Vagina (tissue), 2 donors: ENCODE data around the gene CSTA. TPM values are rescaled to one million over a fixed set of nuclear protein-coding genes. Genes with fewer than 3 reads are reported as not detected.

ENCODE experiments used
- DNase-seq, 2 donors: peaks; one replicate each; pipeline ENCODE4 v3.0.0-alpha.2; 2017; ENCODE audit errors: extremely low spot score in 2 of 2
- H3K27ac ChIP-seq: fragments of 200-600 bp; sonication (generic); one replicate; pipeline ENCODE4 v1.5.1; 2019
- H3K27me3 ChIP-seq: fragments of 200-600 bp; sonication (generic); one replicate; pipeline ENCODE4 v1.5.1; 2019
- H3K36me3 ChIP-seq, 2 donors: fragments of 200-600 bp; sonication (generic); one replicate each; pipeline ENCODE4 v1.5.1; 2017 to 2019
- H3K4me1 ChIP-seq: fragments of 200-600 bp; sonication (generic); one replicate; pipeline ENCODE4 v1.5.1; 2019
- H3K4me3 ChIP-seq, 2 donors: fragments of 200-600 bp; sonication (generic); 1 replicate in 1 of 2; 2 replicates in 1 of 2; pipeline ENCODE4 v1.5.1; 2016 to 2019
- H3K9me3 ChIP-seq: fragments of 200-600 bp; sonication (generic); one replicate; pipeline ENCODE4 v1.5.1; 2019
- POLR2A ChIP-seq, 2 donors: fragments of 450-650 bp; IDR thresholded peaks; one replicate each; pipeline ENCODE4 v1.6.1; 2017; ENCODE audit warnings: antibody characterized with exemption in 2 of 2, mild to moderate bottlenecking in 2 of 2, moderate library complexity in 2 of 2
- POLR2AphosphoS5 ChIP-seq, 2 donors: sonication (generic); formaldehyde crosslinking; IDR thresholded peaks; one replicate each; pipeline ENCODE4 v1.9.0; 2017; ENCODE audit warnings: antibody characterized with exemption in 2 of 2, mild to moderate bottlenecking in 2 of 2, low read depth in 1 of 2; ENCODE audit not compliant: insufficient read depth in 1 of 2
- intact Hi-C: fragments of 100-400 bp; cut with DNase I; formaldehyde crosslinking; loops from one replicate; pipeline ENCODE4 v1.15.1; 2023
- total RNA-seq: library from RNA; depleted of rRNA; stranded (reverse); fragments of >200 nt; gene quantifications from one replicate; pipeline ENCODE4 v1.2.3, GENCODE V29; 2016
- TF ChIP-seq, protein P1 (sequence below), 3 experiments: fragments of 450-650 bp in 2 of 3; fragments of 200-600 bp in 1 of 3; sonication (generic) in 1 of 3; IDR thresholded peaks; one replicate each; pipeline ENCODE4 v1.5.1; 2017 to 2019; ENCODE audit warnings: antibody characterized with exemption in 3 of 3, mild to moderate bottlenecking in 2 of 3, moderate library complexity in 2 of 3

The CSTA gene
- total RNA-seq, 1 donor from 2014 or later = 95.5 TPM

DNA sequence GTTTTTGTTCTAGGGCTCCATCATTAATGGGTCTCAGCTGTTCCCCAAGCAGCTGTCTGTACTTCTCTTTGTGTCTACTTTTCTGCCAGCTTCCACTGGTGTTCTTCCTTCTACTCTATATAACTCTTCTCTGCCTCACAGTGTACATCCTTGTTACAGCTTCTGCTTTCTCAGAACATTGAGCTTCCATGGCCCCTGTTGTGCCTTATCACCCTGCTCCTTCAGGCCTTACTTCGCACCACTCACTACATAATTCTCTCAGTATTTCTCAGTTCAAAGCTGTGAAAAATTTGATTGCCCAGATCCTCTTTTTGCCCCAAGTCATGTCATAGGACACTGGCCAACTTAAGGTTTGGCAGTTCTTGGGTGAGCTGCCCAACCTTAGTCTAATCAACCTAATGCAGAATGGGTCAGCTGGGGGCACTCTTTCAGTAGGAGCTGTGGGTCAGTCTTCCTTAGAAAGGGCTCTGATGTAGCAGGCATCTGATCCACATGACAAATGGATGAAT lies 28.9 kb downstream of the CSTA start:
- no peak for DNase-seq
- Histone ChIP-seq H3K27ac (no peak overlapping the region), H3K4me3 (no peak overlapping the region), H3K4me1 (no peaks in the 10 kb centered on the region), H3K36me3 (peaks cover 0 to 7% of the 10 kb centered on the region in 2 donors), H3K27me3 (no peaks in the 10 kb centered on the region), H3K9me3 (no peaks in the 10 kb centered on the region)
- TF ChIP-seq, protein P1, sequence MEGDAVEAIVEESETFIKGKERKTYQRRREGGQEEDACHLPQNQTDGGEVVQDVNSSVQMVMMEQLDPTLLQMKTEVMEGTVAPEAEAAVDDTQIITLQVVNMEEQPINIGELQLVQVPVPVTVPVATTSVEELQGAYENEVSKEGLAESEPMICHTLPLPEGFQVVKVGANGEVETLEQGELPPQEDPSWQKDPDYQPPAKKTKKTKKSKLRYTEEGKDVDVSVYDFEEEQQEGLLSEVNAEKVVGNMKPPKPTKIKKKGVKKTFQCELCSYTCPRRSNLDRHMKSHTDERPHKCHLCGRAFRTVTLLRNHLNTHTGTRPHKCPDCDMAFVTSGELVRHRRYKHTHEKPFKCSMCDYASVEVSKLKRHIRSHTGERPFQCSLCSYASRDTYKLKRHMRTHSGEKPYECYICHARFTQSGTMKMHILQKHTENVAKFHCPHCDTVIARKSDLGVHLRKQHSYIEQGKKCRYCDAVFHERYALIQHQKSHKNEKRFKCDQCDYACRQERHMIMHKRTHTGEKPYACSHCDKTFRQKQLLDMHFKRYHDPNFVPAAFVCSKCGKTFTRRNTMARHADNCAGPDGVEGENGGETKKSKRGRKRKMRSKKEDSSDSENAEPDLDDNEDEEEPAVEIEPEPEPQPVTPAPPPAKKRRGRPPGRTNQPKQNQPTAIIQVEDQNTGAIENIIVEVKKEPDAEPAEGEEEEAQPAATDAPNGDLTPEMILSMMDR (IDR thresholded peaks at IDR 0.05) = no peak
- no peak for TF ChIP-seq POLR2AphosphoS5 (IDR thresholded peaks at IDR 0.05; ENCODE audit: insufficient read depth in 1 of 2, low read depth in 1 of 2)
- TF ChIP-seq POLR2A (IDR thresholded peaks at IDR 0.05) = no peak
- intact Hi-C loops = no loop called here

DNA sequence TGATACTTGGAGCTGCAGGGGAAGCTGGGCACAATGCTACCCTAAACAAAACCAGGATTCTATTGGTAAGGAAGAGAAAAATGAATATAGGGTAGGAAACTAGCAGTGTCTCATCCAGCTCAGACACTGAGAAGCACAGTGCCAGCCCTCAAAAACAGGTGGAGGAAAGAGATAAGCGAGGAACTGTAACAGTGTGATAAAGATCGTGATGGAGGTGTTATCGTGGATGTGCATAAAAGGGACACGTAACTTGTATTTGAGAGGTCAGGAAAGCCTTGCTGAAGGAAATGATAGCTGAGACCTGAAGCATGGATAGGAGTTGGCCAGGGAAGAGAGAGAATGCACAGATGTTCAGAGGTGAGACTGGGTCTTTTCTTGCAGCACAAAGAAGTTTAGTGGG lies 30.6 kb downstream of the CSTA start:
- intact Hi-C loops = no loop called here
- no peaks in the 10 kb centered on the region for H3K27me3 ChIP-seq
- no peak overlapping the region for H3K4me3 ChIP-seq
- no peak overlapping the region for H3K27ac ChIP-seq
- H3K4me1 ChIP-seq = no peaks in the 10 kb centered on the region
- no peak for DNase-seq
- H3K36me3 ChIP-seq = peaks cover 0 to 9% of the 10 kb centered on the region in 2 donors
- no peaks in the 10 kb centered on the region for H3K9me3 ChIP-seq
- TF ChIP-seq, protein P1 (IDR thresholded peaks at IDR 0.05) = no peak
- no peak for TF ChIP-seq POLR2AphosphoS5 (IDR thresholded peaks at IDR 0.05; ENCODE audit: insufficient read depth in 1 of 2, low read depth in 1 of 2)
- TF ChIP-seq POLR2A (IDR thresholded peaks at IDR 0.05) = no peak

- H3K9me3 ChIP-seq = no peaks in the 10 kb centered on the region
- H3K4me3 ChIP-seq = no peak overlapping the region
- TF ChIP-seq, protein P1 (IDR thresholded peaks at IDR 0.05) = no peak
- TF ChIP-seq POLR2AphosphoS5 (IDR thresholded peaks at IDR 0.05; ENCODE audit: insufficient read depth in 1 of 2, low read depth in 1 of 2) (no peak), POLR2A (IDR thresholded peaks at IDR 0.05) (no peak)
- no peaks in the 10 kb centered on the region for H3K27me3 ChIP-seq
- intact Hi-C loops = no loop called here
- DNase-seq = no peak
- H3K36me3 ChIP-seq = peaks cover 0 to 9% of the 10 kb centered on the region in 2 donors
- no peak overlapping the region for H3K27ac ChIP-seq
- no peaks in the 10 kb centered on the region for H3K4me1 ChIP-seq
Observed at GRCh38 chr3:122356402-122356801, 31.4 kb downstream of the CSTA start.

- no peak for DNase-seq
- TF ChIP-seq, protein P1 (IDR thresholded peaks at IDR 0.05) = no peak
- TF ChIP-seq POLR2A (IDR thresholded peaks at IDR 0.05) (no peak), POLR2AphosphoS5 (IDR thresholded peaks at IDR 0.05; ENCODE audit: insufficient read depth in 1 of 2, low read depth in 1 of 2) (no peak)
- intact Hi-C loops = no loop called here
- no peaks in the 10 kb centered on the region for H3K9me3 ChIP-seq
- H3K36me3 ChIP-seq = peaks cover 0 to 9% of the 10 kb centered on the region in 2 donors
- H3K4me1 ChIP-seq = no peaks in the 10 kb centered on the region
- H3K4me3 ChIP-seq = no peak overlapping the region
- H3K27me3 ChIP-seq = no peaks in the 10 kb centered on the region
- no peak overlapping the region for H3K27ac ChIP-seq
Observed at GRCh38 chr3:122357828-122358702, 33.0 kb downstream of the CSTA start.

DNA sequence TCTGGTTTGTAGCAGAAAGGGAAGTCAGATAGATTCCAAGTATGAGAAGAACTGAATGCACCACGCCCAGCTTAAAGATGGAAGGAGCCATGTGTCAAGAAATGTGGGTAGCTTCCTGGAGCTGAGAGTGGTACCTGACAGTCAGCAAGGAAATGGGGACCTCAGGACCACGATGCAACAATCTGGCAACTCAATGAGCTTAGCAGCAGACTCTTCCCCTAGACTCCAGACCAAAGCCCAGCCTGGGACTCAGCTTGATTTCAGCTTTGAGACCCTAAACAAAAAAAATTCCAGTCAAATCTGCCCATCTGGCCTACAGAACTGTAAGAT lies 33.6 kb downstream of the CSTA start:
- TF ChIP-seq POLR2AphosphoS5 (IDR thresholded peaks at IDR 0.05; ENCODE audit: insufficient read depth in 1 of 2, low read depth in 1 of 2) (no peak), POLR2A (IDR thresholded peaks at IDR 0.05) (no peak)
- TF ChIP-seq, protein P1 (IDR thresholded peaks at IDR 0.05) = no peak
- Histone ChIP-seq H3K27ac (no peak overlapping the region), H3K4me3 (no peak overlapping the region), H3K27me3 (no peaks in the 10 kb centered on the region), H3K36me3 (peaks cover 0 to 9% of the 10 kb centered on the region in 2 donors), H3K9me3 (no peaks in the 10 kb centered on the region), H3K4me1 (no peaks in the 10 kb centered on the region)
- intact Hi-C loops = no loop called here
- DNase-seq = no peak
